K562 (cell line): ENCODE data around the gene CDCP1. TPM values are rescaled to one million over a fixed set of nuclear protein-coding genes. Genes with fewer than 3 reads are reported as not detected.

Source experiments
- ATAC-seq: fragments of 200-7000 bp; cut with Tn5 transposase; 3 replicates; pipeline ENCODE4 v1.9.1; 2020; ENCODE audit warnings: moderate library complexity
- BruUV-seq: library from RNA; stranded (reverse); fragments of 400-500 nt; replicated peaks from 2 replicates; lab custom pipeline; 2021; lab: Mats Ljungman, UMichigan
- CTCF ChIA-PET: fragments of 300-600 bp; formaldehyde crosslinking; extraction: SDS; loops from one replicate; lab custom pipeline; 2021; ENCODE audit warnings: low intra/inter-chr PET ratio; lab: Yijun Ruan, JAX
- POLR2A ChIA-PET: fragments of 300-600, 350-650 bp; sonication (Branson Sonifier 250); formaldehyde crosslinking; extraction: SDS; loops from one replicate; lab custom pipeline; 2021; ENCODE audit warnings: antibody characterized with exemption, inconsistent platforms; lab: Yijun Ruan, JAX
- DNase-seq, 4 experiments: peaks; one replicate each; pipeline versions ENCODE4 v3.0.0 to v3.0.0-alpha.2; 2011 to 2018; ENCODE audit warnings: low spot score in 3 of 4, mixed read lengths in 3 of 4; ENCODE audit errors: extremely low read depth in 1 of 4
- FAIRE-seq: peaks from 2 replicates; lab custom pipeline; 2011; peaks lifted over from hg19 to GRCh38; lab: Jason Lieb, UNC
- H2AFZ ChIP-seq: 2 replicates; pipeline ENCODE4 v1.6.0; 2011; ENCODE audit warnings: low read depth, low read length, control low read depth, inconsistent platforms
- H3K27ac ChIP-seq: fragments of 200-600 bp; 3 replicates; pipeline ENCODE4 v1.8.0; 2011; ENCODE audit warnings: low read depth, mild to moderate bottlenecking, control low read depth, inconsistent platforms, low read length, moderate library complexity, mixed read lengths; ENCODE audit errors: extremely low read depth
- H3K27me3 ChIP-seq, 2 experiments: fragments of 300-600 bp in 1 of 2; 2 replicates in 1 of 2; 3 replicates in 1 of 2; pipeline versions ENCODE4 v1.6.0 to v1.8.0; 2011; ENCODE audit warnings: inconsistent platforms in 2 of 2, low read length in 2 of 2, mild to moderate bottlenecking in 1 of 2, mixed read lengths in 1 of 2, moderate library complexity in 1 of 2; ENCODE audit not compliant: control insufficient read depth in 2 of 2, insufficient read depth in 2 of 2
- H3K36me3 ChIP-seq: fragments of 300-600 bp; 3 replicates; pipeline ENCODE4 v1.8.0; 2011; ENCODE audit warnings: mild to moderate bottlenecking, low read length, inconsistent platforms; ENCODE audit not compliant: control insufficient read depth, insufficient read depth
- H3K4me1 ChIP-seq, 2 experiments: fragments of 200-600 bp in 1 of 2; replicated peaks in 1 of 2; 2 replicates in 1 of 2; 3 replicates in 1 of 2; pipeline versions ENCODE4 v1.5.1 to v1.8.0; 2011; ENCODE audit warnings: inconsistent platforms in 2 of 2, low read length in 2 of 2, mild to moderate bottlenecking in 1 of 2, mixed read lengths in 1 of 2, moderate library complexity in 1 of 2; ENCODE audit not compliant: control insufficient read depth in 2 of 2, insufficient read depth in 2 of 2
- H3K4me2 ChIP-seq: 2 replicates; pipeline ENCODE4 v1.6.1; 2011; ENCODE audit warnings: low read length, control low read depth, inconsistent platforms, mixed read lengths; ENCODE audit not compliant: insufficient read depth
- H3K4me3 ChIP-seq: fragments of 200-600 bp; sonication (generic), shearing (Covaris generic); 2 replicates; pipeline ENCODE4 v1.5.1; 2016; ENCODE audit warnings: control low read depth, inconsistent platforms
- H3K79me2 ChIP-seq: fragments of 200-600 bp; 3 replicates; pipeline ENCODE4 v1.8.0; 2011; ENCODE audit warnings: low read length, inconsistent platforms; ENCODE audit not compliant: control insufficient read depth, insufficient read depth
- H3K9ac ChIP-seq, 2 experiments: 2 replicates each; pipeline versions ENCODE4 v1.6.0 to v1.6.1; 2011; ENCODE audit warnings: low read depth in 2 of 2, low read length in 2 of 2, control low read depth in 1 of 2, inconsistent platforms in 1 of 2, mild to moderate bottlenecking in 1 of 2, mixed read lengths in 1 of 2; ENCODE audit not compliant: insufficient read depth in 1 of 2
- H3K9me1 ChIP-seq: one replicate; pipeline ENCODE4 v1.6.0; 2011; ENCODE audit warnings: inconsistent platforms, mild to moderate bottlenecking, low read length, moderate library complexity; ENCODE audit not compliant: control insufficient read depth, insufficient read depth
- H3K9me3 ChIP-seq: replicated peaks from 2 replicates; pipeline ENCODE4 v1.5.1; 2011; ENCODE audit warnings: low read depth, low read length, inconsistent platforms; ENCODE audit not compliant: control insufficient read depth, insufficient read depth
- H4K20me1 ChIP-seq: replicated peaks from 2 replicates; pipeline ENCODE4 v1.6.1; 2011; ENCODE audit warnings: low read length, inconsistent platforms, mixed read lengths; ENCODE audit not compliant: control insufficient read depth, insufficient read depth
- ARID1B ChIP-seq: fragments of 450-650 bp; IDR thresholded peaks from 2 replicates; pipeline ENCODE4 v1.6.1; 2016; ENCODE audit warnings: antibody characterized with exemption, mild to moderate bottlenecking, inconsistent platforms
- ATF7 ChIP-seq: fragments of 450-650 bp; IDR thresholded peaks from 2 replicates; pipeline ENCODE4 v1.7.1; 2014; ENCODE audit warnings: mild to moderate bottlenecking, moderate library complexity
- C11orf30 ChIP-seq: fragments of 450-650 bp; IDR thresholded peaks from 2 replicates; pipeline ENCODE4 v1.6.1; 2016; ENCODE audit warnings: low read depth, mild to moderate bottlenecking
- CBX3 ChIP-seq, 2 experiments: IDR thresholded peaks; 1 replicate in 1 of 2; 2 replicates in 1 of 2; pipeline ENCODE4 v1.6.1; 2012; ENCODE audit warnings: inconsistent platforms in 2 of 2, low read length in 2 of 2, borderline replicate concordance in 1 of 2, control low read depth in 1 of 2
- HDAC3 ChIP-seq: fragments of 450-650 bp; IDR thresholded peaks from 2 replicates; pipeline ENCODE4 v1.6.1; 2018; ENCODE audit warnings: borderline replicate concordance, mild to moderate bottlenecking, moderate library complexity; ENCODE audit not compliant: partially characterized antibody
- L3MBTL2 ChIP-seq: fragments of 450-650 bp; IDR thresholded peaks from 2 replicates; pipeline ENCODE4 v1.6.1; 2016; ENCODE audit warnings: mild to moderate bottlenecking, moderate library complexity
- MAFK ChIP-seq: IDR thresholded peaks from 2 replicates; pipeline ENCODE4 v1.6.1; 2011; ENCODE audit warnings: low read length, improper control_type of control experiment
- SOX6 ChIP-seq: fragments of 450-650 bp; IDR thresholded peaks from 2 replicates; pipeline ENCODE4 v1.6.1; 2014; ENCODE audit warnings: mild to moderate bottlenecking
- TAF9B ChIP-seq: fragments of 450-650 bp; IDR thresholded peaks from 2 replicates; pipeline ENCODE4 v1.6.1; 2018; ENCODE audit warnings: mild to moderate bottlenecking; ENCODE audit not compliant: partially characterized antibody
- YY1 ChIP-seq, 3 experiments: IDR thresholded peaks; 2 replicates each; pipeline ENCODE4 v1.6.1; 2011; ENCODE audit warnings: low read length in 2 of 3, mild to moderate bottlenecking in 2 of 3, moderate library complexity in 2 of 3, borderline replicate concordance in 1 of 3, control low read depth in 1 of 3, low read depth in 1 of 3; ENCODE audit not compliant: insufficient read depth in 3 of 3, insufficient replicate concordance in 2 of 3, control insufficient read depth in 1 of 3, insufficient read length in 1 of 3; ENCODE audit errors: extremely low read depth in 1 of 3
- ZNF583 ChIP-seq: fragments of 250-450 bp; sonication (Bioruptor Pico); IDR thresholded peaks from 2 replicates; pipeline ENCODE4 v1.4.0; 2020
- ZNF584 ChIP-seq: fragments of 200-800 bp; sonication (Bioruptor generic); IDR thresholded peaks from 2 replicates; pipeline ENCODE4 v1.6.1; 2016; ENCODE audit warnings: low read depth, mild to moderate bottlenecking, missing genetic modification characterization, missing compliant biosample characterization
- WGBS: fragments of 100-300 bp; shearing (Covaris generic); methylation state at CpG from one replicate; pipeline ENCODE4 v1.1.6; 2016; ENCODE audit warnings: low coverage, mixed read lengths; ENCODE audit not compliant: insufficient coverage; ENCODE audit errors: missing lambda C conversion rate; 5-methylcytosine and 5-hydroxymethylcytosine counted together
- in situ Hi-C: fragments of 300-500 bp; cut with MboI; formaldehyde crosslinking; loops from 4 replicates; pipeline ENCODE4 v1.15.0; 2018; ENCODE audit warnings: inconsistent platforms, mixed read lengths
- intact Hi-C: fragments of 100-400 bp; cut with micrococcal nuclease; formaldehyde crosslinking; loops from 2 replicates; pipeline ENCODE4 v1.14.2; 2022
- polyA plus RNA-seq, 8 experiments: library from polyadenylated mRNA; depleted of rRNA in 4 of 8; stranded (reverse) in 5 of 8; unstranded in 3 of 8; fragments of >200 nt; fragmentation: Nextera tagmentation in 2 of 8; fragmentation: Illumina TruSeq in 1 of 8; extraction: Ambion mirVana in 2 of 8; extraction: Trizol in 1 of 8; gene quantifications; 2 replicates each; pipeline versions ENCODE4 v1.2.1 to v1.2.3, GENCODE V29; 2011 to 2014; ENCODE audit warnings: inconsistent platforms in 1 of 8, missing spikeins in 1 of 8
- total RNA-seq, 7 experiments: library from RNA; depleted of rRNA in 6 of 7; stranded (reverse); fragments of >200 nt in 6 of 7; fragmentation: Illumina TruSeq in 2 of 7; extraction: Trizol in 2 of 7; gene quantifications; 2 replicates each; pipeline versions ENCODE4 v1.2.1 to v1.2.3, GENCODE V29; 2011 to 2021; ENCODE audit warnings: low replicate concordance in 1 of 7
- TF ChIP-seq, protein P1 (sequence below): sonication (generic); formaldehyde crosslinking; IDR thresholded peaks from 2 replicates; pipeline ENCODE4 v1.8.0; 2022; ENCODE audit warnings: mild to moderate bottlenecking, missing genetic modification reagents, borderline replicate concordance
- TF ChIP-seq, protein P2 (sequence below): fragments of 250-450 bp; sonication (Bioruptor Pico); IDR thresholded peaks from 2 replicates; pipeline ENCODE4 v1.6.1; 2021; ENCODE audit warnings: mild to moderate bottlenecking
- TF ChIP-seq, protein P3 (sequence below): fragments of 200-800 bp; sonication (Bioruptor generic); IDR thresholded peaks from 2 replicates; pipeline ENCODE4 v1.6.1; 2017; ENCODE audit warnings: missing genetic modification characterization, missing compliant biosample characterization

CDCP1 gene
- total and polyA plus RNA-seq, 9 of the 15 experiments (the other 6 are each of a cell fraction or from before 2014, with no cell fraction given), result 3.9 to 16.4 (median 5.2) TPM

DNA sequence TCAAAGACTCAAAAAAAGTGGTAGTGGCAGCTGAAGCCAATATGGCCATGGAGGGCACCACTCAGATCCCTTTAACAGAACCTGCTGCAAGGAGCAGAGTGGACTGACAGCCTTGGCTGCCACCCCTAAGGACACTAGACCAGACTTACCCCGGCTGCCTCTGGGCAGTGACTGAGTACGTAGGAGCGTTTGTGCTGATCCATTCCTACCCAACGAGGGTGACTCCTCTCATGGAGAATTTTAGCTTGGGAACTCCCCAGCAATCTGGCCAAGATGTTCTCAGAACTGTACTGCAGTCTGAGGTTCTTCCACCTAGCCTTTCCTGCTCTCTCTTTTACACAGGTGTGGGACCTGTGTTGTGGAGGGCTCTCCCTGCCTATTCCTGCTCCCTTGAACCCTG lies 97.9 kb downstream of the CDCP1 start (continued):
- TF ChIP-seq, protein P1, sequence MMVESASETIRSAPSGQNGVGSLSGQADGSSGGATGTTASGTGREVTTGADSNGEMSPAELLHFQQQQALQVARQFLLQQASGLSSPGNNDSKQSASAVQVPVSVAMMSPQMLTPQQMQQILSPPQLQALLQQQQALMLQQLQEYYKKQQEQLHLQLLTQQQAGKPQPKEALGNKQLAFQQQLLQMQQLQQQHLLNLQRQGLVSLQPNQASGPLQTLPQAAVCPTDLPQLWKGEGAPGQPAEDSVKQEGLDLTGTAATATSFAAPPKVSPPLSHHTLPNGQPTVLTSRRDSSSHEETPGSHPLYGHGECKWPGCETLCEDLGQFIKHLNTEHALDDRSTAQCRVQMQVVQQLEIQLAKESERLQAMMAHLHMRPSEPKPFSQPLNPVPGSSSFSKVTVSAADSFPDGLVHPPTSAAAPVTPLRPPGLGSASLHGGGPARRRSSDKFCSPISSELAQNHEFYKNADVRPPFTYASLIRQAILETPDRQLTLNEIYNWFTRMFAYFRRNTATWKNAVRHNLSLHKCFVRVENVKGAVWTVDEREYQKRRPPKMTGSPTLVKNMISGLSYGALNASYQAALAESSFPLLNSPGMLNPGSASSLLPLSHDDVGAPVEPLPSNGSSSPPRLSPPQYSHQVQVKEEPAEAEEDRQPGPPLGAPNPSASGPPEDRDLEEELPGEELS (CRISPR knock-in tag), result no peak

DNA sequence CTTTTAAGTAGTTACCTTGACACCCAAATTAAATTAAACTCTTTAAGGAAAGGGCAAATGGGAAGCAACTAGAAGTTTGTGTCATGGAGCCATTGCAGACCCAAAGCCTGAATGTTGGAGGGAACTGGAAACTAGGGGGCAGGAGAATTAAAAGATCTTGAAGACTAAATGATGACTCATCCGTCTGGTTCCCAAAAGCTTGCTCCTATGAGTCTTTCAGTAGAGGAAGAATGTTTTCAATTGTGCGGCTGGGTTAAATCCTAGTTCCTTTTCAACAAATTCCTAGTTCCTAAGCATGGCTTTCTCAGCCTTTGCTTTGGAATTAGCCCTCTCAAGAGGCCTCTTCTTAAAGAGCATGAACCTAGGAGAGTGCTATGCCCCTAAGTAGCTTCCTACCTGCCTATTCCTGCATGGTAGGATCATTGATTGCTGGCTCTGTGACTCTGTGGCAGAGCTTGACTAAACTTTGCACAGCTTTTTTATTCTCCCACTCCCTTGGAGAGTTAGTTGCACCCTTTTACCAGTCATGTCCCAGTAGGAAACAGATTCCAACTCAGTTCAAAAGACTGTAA lies 102.4 kb downstream of the CDCP1 start:
- FAIRE-seq, result peak; percentile 85
- TF ChIP-seq ATF7 (peak; percentile 65), MAFK (peak; percentile 79), L3MBTL2 (peak; percentile 46; the same call in 1 of the 2 replicates), ARID1B (peak; percentile 60), HDAC3 (no peak), CBX3 (IDR thresholded peaks at IDR 0.05; ENCODE audit: borderline replicate concordance in 1 of 2, low read length in 2 of 2) (no peak), ZNF584 (peak; percentile 85), ZNF583 (CRISPR knock-in tag) (0 out of 2 replicates have a peak, but pooled peaks have one; percentile 18), YY1 (IDR thresholded peaks at IDR 0.05; ENCODE audit: borderline replicate concordance in 1 of 3, control insufficient read depth in 1 of 3, extremely low read depth in 1 of 3, insufficient read depth in 3 of 3, insufficient read length in 1 of 3, insufficient replicate concordance in 2 of 3, low read depth in 1 of 3, low read length in 2 of 3) (peak in 1 of 3 experiments; percentile 33), SOX6 (0 out of 2 replicates have a peak, but pooled peaks have one; percentile 14), C11orf30 (peak; percentile 94), TAF9B (no peak)
- TF ChIP-seq, protein P2, sequence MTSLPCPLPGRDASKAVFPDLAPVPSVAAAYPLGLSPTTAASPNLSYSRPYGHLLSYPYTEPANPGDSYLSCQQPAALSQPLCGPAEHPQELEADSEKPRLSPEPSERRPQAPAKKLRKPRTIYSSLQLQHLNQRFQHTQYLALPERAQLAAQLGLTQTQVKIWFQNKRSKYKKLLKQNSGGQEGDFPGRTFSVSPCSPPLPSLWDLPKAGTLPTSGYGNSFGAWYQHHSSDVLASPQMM (CRISPR knock-in tag), result no peak
- TF ChIP-seq, protein P3, sequence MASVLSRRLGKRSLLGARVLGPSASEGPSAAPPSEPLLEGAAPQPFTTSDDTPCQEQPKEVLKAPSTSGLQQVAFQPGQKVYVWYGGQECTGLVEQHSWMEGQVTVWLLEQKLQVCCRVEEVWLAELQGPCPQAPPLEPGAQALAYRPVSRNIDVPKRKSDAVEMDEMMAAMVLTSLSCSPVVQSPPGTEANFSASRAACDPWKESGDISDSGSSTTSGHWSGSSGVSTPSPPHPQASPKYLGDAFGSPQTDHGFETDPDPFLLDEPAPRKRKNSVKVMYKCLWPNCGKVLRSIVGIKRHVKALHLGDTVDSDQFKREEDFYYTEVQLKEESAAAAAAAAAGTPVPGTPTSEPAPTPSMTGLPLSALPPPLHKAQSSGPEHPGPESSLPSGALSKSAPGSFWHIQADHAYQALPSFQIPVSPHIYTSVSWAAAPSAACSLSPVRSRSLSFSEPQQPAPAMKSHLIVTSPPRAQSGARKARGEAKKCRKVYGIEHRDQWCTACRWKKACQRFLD, result peak; percentile 36; the same call in 1 of the 2 replicates

More for the DNA sequence above, 102.4 kb downstream of the CDCP1 start:
- Histone ChIP-seq H3K4me2 (no peak overlapping the region), H4K20me1 (no peaks in the 10 kb centered on the region), H3K27me3 (no peaks in the 10 kb centered on the region), H3K9me1 (no peaks in the 10 kb centered on the region), H3K9ac (peak overlapping the region in 1 of 2 experiments; percentile 3; a peak in 2 of 4 replicates), H2AFZ (peak overlapping the region; percentile 42), H3K27ac (peak overlapping the region; percentile 12; the same call in 1 of the 3 replicates), H3K79me2 (no peaks in the 10 kb centered on the region), H3K9me3 (no peaks in the 10 kb centered on the region), H3K36me3 (no peaks in the 10 kb centered on the region), H3K4me1 (peaks cover 8 to 45% of the 10 kb centered on the region in 2 experiments; a peak in 4 of 5 replicates), H3K4me3 (no peak overlapping the region)
- ChIA-PET CTCF (interaction anchor here (1.0 to 1.4 kb wide), 2 partner anchors 128 to 167 kb away, joined by 3 to 5 read pairs; no protein-coding TSS in a partner anchor), POLR2A (interaction anchor here (0.7 to 3.7 kb wide), 8 partner anchors 10 to 339 kb away, joined by 3 to 32 read pairs (median 4); no protein-coding TSS in a partner anchor)
- ATAC-seq (peak; percentile 64), DNase-seq (peak; percentile 47 to 82 (median 68))
- 18% methylated on average over 2 of the region's 2 CpGs for WGBS
- BruUV-seq, result no TSS peak
- in situ Hi-C loops, result loop anchor here (5.0 to 25.0 kb wide), 2 partner anchors 173 to 1368 kb away; partner anchors contain the start of genes CCR5AS and CCRL2
- intact Hi-C loops, result loop anchor here (1.0 kb wide), 1 partner anchor 48 kb away; no protein-coding TSS in a partner anchor
